ENCODE results near the gene VWA3A.
"Not testable (repeated sequence)": the region's sequence is repeated elsewhere in the genome, so short reads cannot be mapped to it uniquely, and the experiment has no call there.

The VWA3A gene

DNA sequence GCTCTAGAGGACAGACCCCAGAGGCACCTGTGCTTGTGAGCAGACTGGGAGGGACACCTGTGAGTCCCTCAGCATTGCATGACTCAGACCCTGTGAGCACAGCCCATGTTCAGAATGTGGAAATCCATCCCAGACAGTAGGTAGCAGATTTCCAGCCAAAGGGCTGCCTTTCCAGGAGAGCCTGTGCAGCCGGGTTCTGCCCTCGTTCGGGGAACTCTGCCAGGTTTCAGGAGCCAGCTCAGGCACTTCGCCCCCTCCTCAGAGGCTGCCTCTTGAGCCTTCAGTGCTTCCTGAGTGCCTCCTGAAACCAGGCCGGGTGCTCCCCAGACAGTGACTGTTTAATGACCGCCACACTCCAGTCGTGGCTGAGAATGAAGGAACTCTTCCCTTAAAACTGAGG, 46.7 kb downstream of the VWA3A start:
- Histone ChIP-seq H3K4me1 (ENCODE audit: control insufficient read depth, insufficient read depth, low read length) (peaks cover 3% of the 10 kb centered on the region; the same call in 1 of the 2 replicates), H3K27me3 (ENCODE audit: control insufficient read depth, insufficient read depth, low read length) (no peaks in the 10 kb centered on the region), H3K9ac (ENCODE audit: low read depth, low read length) (no peak overlapping the region), H3K9me3 (ENCODE audit: control insufficient read depth, insufficient read depth, low read length) (no peaks in the 10 kb centered on the region), H3K36me3 (ENCODE audit: control insufficient read depth, insufficient read depth, low read length) (no peaks in the 10 kb centered on the region), H3K4me3 (ENCODE audit: low read depth, low read length) (no peak overlapping the region), H3K27ac (ENCODE audit: low read depth, low read length) (no peak overlapping the region)

DNA sequence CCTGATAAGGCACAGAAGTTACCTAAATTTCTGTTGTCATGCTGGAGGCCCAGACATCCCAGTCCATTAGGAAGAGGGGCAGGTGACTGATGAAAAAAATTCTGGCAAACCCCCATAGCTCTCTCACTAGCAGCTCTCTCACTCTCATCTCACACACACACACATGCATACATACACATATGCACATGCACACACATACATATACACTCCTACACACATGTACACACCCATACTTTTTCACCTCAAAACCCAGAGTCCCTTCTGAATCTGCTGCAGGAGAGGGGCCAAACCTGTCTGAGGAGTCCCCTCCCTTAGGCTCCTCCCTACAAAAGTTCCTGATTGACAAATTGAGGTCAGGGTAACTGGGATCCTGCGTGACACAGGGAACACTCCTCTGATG, 47.4 kb downstream of the VWA3A start:
- Histone ChIP-seq H3K4me3 (ENCODE audit: low read depth, low read length) (no peak overlapping the region), H3K9ac (ENCODE audit: low read depth, low read length) (no peak overlapping the region), H3K9me3 (ENCODE audit: control insufficient read depth, insufficient read depth, low read length) (no peaks in the 10 kb centered on the region), H3K27ac (ENCODE audit: low read depth, low read length) (no peak overlapping the region), H3K4me1 (ENCODE audit: control insufficient read depth, insufficient read depth, low read length) (peaks cover 3% of the 10 kb centered on the region; the same call in 1 of the 2 replicates), H3K36me3 (ENCODE audit: control insufficient read depth, insufficient read depth, low read length) (no peaks in the 10 kb centered on the region), H3K27me3 (ENCODE audit: control insufficient read depth, insufficient read depth, low read length) (no peaks in the 10 kb centered on the region)

DNA sequence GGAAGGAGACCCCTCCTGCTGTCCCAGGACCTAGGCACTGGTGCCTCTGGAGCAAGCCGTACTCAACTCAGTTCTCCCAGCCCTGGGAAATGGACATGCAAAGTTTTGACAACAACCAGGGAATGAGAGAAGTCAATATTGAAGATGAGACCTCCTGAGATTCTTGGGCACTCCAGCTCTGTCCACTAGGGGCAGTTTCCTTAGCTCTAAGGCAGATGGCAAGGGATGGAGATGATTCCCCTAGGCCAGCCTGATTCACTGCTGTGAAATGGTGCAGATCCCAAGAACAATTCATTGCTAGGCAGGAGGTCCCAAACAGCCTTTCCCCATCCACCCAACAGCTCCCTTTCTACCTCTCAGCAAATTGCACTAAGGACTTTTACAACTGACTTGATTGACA, 49.4 kb downstream of the VWA3A start:
- Histone ChIP-seq H3K9ac (ENCODE audit: low read depth, low read length) (no peak overlapping the region), H3K4me3 (ENCODE audit: low read depth, low read length) (no peak overlapping the region), H3K27ac (ENCODE audit: low read depth, low read length) (no peak overlapping the region), H3K27me3 (ENCODE audit: control insufficient read depth, insufficient read depth, low read length) (no peaks in the 10 kb centered on the region), H3K4me1 (ENCODE audit: control insufficient read depth, insufficient read depth, low read length) (peaks cover 3% of the 10 kb centered on the region; the same call in 1 of the 2 replicates), H3K36me3 (ENCODE audit: control insufficient read depth, insufficient read depth, low read length) (no peaks in the 10 kb centered on the region), H3K9me3 (ENCODE audit: control insufficient read depth, insufficient read depth, low read length) (no peaks in the 10 kb centered on the region)

DNA sequence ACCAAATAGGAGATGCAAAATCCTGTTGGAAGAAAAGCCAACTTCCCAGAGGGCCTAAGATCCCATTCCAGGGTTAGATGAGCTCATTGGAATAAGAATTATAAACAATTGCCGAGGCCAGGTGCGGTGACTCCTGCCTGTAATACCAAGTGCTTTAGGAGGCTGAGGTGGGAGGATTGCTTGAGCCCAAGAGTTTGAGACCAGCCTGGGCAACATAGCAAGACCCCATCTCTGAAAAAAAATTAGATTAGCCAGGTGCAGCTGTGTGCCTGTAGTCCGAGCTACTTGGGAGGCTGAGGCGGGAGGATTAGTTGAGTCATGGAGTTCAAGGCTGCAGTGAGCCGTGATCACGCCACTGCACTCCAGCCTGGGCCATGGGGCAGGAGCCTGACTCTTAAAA, 52.2 kb downstream of the VWA3A start:
- H3K36me3 ChIP-seq (ENCODE audit: control insufficient read depth, insufficient read depth, low read length): no peaks in the 10 kb centered on the region

DNA sequence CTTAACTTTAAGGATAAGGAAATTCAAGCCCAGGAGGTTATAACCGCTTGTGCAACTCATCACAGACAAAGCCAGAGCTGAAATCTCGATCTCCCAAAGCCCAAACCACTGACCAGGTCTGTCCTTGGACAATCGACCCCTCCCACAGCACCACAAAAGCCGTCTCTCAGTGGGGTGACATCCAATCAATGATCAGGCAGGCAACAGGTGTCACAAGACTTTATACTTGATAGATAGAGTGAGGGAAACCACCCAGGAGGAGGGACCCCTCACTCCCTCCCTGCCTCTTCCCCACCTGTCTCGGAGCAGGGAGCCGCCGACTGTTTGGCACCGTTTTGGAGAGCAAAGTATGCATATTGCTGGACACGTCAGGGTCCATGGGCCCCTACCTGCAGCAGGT, 55.5 kb downstream of the VWA3A start:
- H3K9me3 ChIP-seq (ENCODE audit: control insufficient read depth, insufficient read depth, low read length): no peaks in the 10 kb centered on the region
- H3K27ac ChIP-seq (ENCODE audit: low read depth, low read length): no peak overlapping the region
- no peaks in the 10 kb centered on the region for H3K27me3 ChIP-seq (ENCODE audit: control insufficient read depth, insufficient read depth, low read length)
- H3K36me3 ChIP-seq (ENCODE audit: control insufficient read depth, insufficient read depth, low read length): no peaks in the 10 kb centered on the region
- no peak overlapping the region for H3K4me3 ChIP-seq (ENCODE audit: low read depth, low read length)
- H3K4me1 ChIP-seq (ENCODE audit: control insufficient read depth, insufficient read depth, low read length): no peaks in the 10 kb centered on the region
- no peak overlapping the region for H3K9ac ChIP-seq (ENCODE audit: low read depth, low read length)

More for the DNA sequence above, 52.2 kb downstream of the VWA3A start:
- Histone ChIP-seq H3K9ac (ENCODE audit: low read depth, low read length) (no peak overlapping the region), H3K27ac (ENCODE audit: low read depth, low read length) (no peak overlapping the region), H3K4me3 (ENCODE audit: low read depth, low read length) (no peak overlapping the region), H3K27me3 (ENCODE audit: control insufficient read depth, insufficient read depth, low read length) (no peaks in the 10 kb centered on the region), H3K9me3 (ENCODE audit: control insufficient read depth, insufficient read depth, low read length) (no peaks in the 10 kb centered on the region), H3K4me1 (ENCODE audit: control insufficient read depth, insufficient read depth, low read length) (0 out of 2 replicates have a peak, but pooled peaks cover 3% of the 10 kb centered on the region)

DNA sequence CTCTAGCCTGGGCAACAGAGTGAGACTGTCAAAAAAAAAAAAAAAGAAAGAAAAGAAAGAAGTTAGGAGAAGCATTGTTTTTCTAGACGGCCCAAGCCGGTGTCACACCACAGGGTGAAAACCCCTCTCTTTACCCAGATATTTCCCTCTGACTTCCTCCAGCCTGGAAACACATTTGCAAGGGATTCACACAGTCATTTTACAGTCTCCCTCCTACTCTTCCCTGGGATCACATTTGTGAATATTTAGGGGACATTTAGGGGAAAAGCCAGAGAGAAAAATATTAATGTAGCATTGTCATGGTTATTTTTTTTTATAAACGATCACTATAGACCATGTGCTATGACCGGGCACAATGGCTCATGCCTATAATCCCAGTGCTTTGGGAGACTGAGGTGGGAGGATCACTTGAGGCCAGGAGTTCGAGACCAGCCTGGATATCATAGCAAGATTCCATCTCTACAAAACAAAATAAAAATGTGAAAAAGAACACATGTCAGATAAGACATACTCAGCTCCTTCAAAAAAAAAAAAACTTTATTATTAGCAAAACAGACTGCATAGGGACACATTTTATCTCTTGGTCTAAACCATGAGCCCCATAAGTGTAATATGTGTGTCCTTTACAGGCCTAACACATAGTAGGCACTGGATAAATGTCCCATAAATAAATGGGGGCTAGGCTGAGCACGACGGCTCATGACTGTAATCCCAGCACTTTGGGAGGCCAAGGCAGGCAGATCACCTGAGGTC, 59.1 kb downstream of the VWA3A start:
- Histone ChIP-seq H3K36me3 (ENCODE audit: control insufficient read depth, insufficient read depth, low read length) (no peaks in the 10 kb centered on the region), H3K9me3 (ENCODE audit: control insufficient read depth, insufficient read depth, low read length) (no peaks in the 10 kb centered on the region), H3K4me3 (ENCODE audit: low read depth, low read length) (no peak overlapping the region), H3K27me3 (ENCODE audit: control insufficient read depth, insufficient read depth, low read length) (no peaks in the 10 kb centered on the region), H3K9ac (ENCODE audit: low read depth, low read length) (no peak overlapping the region), H3K4me1 (ENCODE audit: control insufficient read depth, insufficient read depth, low read length) (no peaks in the 10 kb centered on the region), H3K27ac (ENCODE audit: low read depth, low read length) (no peak overlapping the region)

DNA sequence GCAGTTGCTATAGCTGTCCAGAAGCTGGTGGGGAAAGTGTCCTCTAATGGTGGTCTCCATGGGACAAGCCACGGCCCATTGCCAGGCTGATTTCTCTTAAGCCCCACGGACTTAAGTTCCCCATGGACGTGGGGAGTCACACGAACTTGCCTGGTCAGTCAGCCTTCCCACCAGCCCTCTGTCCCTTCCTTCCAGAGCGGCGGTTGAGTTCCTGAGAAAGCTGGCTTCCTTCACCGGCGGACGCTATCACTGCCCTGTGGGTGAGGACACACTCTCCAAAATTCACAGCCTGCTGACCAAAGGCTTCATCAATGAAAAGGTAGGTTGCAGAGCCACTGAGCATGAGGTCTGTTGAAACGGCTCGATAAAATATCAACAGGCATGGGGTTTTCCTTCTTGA, 60.0 kb downstream of the VWA3A start:
- no peaks in the 10 kb centered on the region for H3K4me1 ChIP-seq (ENCODE audit: control insufficient read depth, insufficient read depth, low read length)
- H3K9ac ChIP-seq (ENCODE audit: low read depth, low read length): no peak overlapping the region
- no peaks in the 10 kb centered on the region for H3K36me3 ChIP-seq (ENCODE audit: control insufficient read depth, insufficient read depth, low read length)
- H3K27me3 ChIP-seq (ENCODE audit: control insufficient read depth, insufficient read depth, low read length): no peaks in the 10 kb centered on the region
- H3K27ac ChIP-seq (ENCODE audit: low read depth, low read length): no peak overlapping the region
- H3K4me3 ChIP-seq (ENCODE audit: low read depth, low read length): no peak overlapping the region
- H3K9me3 ChIP-seq (ENCODE audit: control insufficient read depth, insufficient read depth, low read length): no peaks in the 10 kb centered on the region

DNA sequence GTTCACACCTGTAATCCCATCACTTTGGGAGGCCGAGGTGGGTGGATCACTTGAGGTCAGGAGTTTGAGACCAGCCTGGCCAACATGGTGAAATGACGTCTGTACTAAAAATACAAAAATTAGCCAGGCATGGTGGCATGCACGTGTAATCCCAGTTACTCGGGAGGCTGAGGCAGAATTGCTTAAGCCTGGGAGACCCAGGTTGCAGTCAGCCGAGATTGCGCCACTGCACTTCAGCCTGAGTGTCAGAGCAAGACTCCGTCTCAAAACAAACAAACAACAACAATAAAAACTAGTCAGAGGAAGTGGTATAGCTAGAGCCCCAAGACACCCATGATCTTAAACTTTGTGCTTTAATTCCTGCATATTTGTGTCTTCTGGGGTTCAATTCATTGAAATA, 60.7 kb downstream of the VWA3A start:
- not testable (repeated sequence) for H3K36me3 ChIP-seq (ENCODE audit: control insufficient read depth, insufficient read depth, low read length); H3K27me3 ChIP-seq (ENCODE audit: control insufficient read depth, insufficient read depth, low read length); H3K4me1 ChIP-seq (ENCODE audit: control insufficient read depth, insufficient read depth, low read length); H3K4me3 ChIP-seq (ENCODE audit: low read depth, low read length); H3K27ac ChIP-seq (ENCODE audit: low read depth, low read length); H3K9ac ChIP-seq (ENCODE audit: low read depth, low read length); H3K9me3 ChIP-seq (ENCODE audit: control insufficient read depth, insufficient read depth, low read length)

DNA sequence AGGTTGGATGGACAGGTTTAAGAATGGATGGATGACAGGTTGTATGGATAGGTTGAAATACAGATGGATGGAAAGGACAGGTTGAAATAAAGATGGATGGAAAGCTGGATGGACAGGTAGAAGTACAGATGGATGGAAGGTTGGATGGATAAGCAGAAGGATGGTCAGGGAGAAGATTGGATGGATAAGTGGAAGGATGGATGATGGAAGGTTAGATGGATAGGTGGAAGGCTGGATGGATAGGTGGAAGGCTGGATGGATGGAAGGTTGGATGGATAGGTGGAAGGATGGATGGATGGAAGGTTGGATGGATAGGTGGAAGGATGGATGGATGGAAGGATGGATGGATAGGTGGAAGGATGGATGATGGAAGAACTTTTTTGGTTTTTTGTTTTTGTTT, 69.1 kb downstream of the VWA3A start:
- no peak overlapping the region for H3K4me3 ChIP-seq (ENCODE audit: low read depth, low read length)
- no peaks in the 10 kb centered on the region for H3K9me3 ChIP-seq (ENCODE audit: control insufficient read depth, insufficient read depth, low read length)
- peaks cover 36% of the 10 kb centered on the region for H3K27me3 ChIP-seq (ENCODE audit: control insufficient read depth, insufficient read depth, low read length)
- no peaks in the 10 kb centered on the region for H3K36me3 ChIP-seq (ENCODE audit: control insufficient read depth, insufficient read depth, low read length)
- no peak overlapping the region for H3K9ac ChIP-seq (ENCODE audit: low read depth, low read length)
- no peaks in the 10 kb centered on the region for H3K4me1 ChIP-seq (ENCODE audit: control insufficient read depth, insufficient read depth, low read length)
- H3K27ac ChIP-seq (ENCODE audit: low read depth, low read length): no peak overlapping the region

DNA sequence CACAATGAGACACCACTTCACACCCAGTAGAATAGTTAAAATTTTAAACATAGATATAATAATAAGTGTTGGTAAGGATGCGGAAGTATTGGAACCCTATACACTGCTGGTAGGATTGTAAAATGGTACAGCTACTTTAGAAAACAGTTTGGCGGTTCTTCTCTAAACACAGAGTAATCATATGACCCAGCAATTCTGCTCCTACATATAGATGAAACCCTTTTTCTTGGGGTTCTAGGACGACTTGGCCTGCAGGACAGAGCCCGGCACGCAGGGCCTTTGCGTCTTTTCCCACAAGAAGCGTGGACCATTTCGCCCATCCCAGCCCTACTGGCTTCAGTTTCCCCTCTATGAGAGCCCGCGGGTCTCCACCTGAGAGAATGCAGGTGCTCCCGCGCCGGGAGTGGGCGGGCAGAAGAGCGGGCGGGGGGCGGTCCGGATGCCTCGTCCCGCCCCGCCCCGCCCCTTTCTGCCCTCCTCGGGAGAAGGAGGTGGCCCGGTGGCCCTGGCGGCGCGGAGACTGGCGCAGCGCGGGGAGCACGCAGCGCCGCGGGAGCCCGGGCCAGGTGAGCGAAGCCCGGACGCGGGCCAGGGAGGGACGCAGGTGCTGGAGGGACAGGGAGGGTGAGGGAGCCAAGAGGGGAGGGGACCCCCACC, 69.8 kb downstream of the VWA3A start, which contains the start of gene SDR42E2:
Gene SDR42E2, plus strand, starts transcription at position 508 of the 657 bp plus-strand sequence. CDS start 3,077 bp downstream, outside the sequence.
- Histone ChIP-seq H3K9me3 (ENCODE audit: control insufficient read depth, insufficient read depth, low read length) (no peaks in the 10 kb centered on the region), H3K36me3 (ENCODE audit: control insufficient read depth, insufficient read depth, low read length) (no peaks in the 10 kb centered on the region), H3K4me1 (ENCODE audit: control insufficient read depth, insufficient read depth, low read length) (no peaks in the 10 kb centered on the region), H3K9ac (ENCODE audit: low read depth, low read length) (no peak within 1 kb of the TSS), H3K27me3 (ENCODE audit: control insufficient read depth, insufficient read depth, low read length) (peaks cover 36% of the 10 kb centered on the region), H3K27ac (ENCODE audit: low read depth, low read length) (no peak within 1 kb of the TSS), H3K4me3 (ENCODE audit: low read depth, low read length) (peak within 1 kb of the TSS; percentile 66)

DNA sequence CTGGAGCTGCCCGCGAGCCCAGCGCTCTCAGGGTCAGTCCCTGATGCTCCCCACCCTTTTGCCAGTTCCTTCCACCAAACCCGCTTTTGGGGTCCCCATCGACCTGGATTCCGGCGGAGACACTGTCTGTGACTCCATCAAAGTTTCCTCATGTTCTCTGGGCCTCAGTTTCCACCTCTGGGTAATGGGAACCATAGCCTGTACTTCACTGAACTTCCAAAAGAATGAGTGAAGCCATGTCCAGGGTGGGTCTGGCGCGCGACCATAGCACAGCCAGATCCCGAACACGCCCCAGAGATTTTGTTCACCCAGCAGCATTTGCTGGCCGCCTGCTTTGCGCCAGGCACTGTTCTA, 70.3 kb downstream of the VWA3A start:
- H3K4me1 ChIP-seq (ENCODE audit: control insufficient read depth, insufficient read depth, low read length): no peaks in the 10 kb centered on the region
- H3K27ac ChIP-seq (ENCODE audit: low read depth, low read length): no peak overlapping the region
- H3K27me3 ChIP-seq (ENCODE audit: control insufficient read depth, insufficient read depth, low read length): peaks cover 36% of the 10 kb centered on the region
- H3K4me3 ChIP-seq (ENCODE audit: low read depth, low read length): peak overlapping the region; percentile 66
- H3K9ac ChIP-seq (ENCODE audit: low read depth, low read length): no peak overlapping the region
- no peaks in the 10 kb centered on the region for H3K9me3 ChIP-seq (ENCODE audit: control insufficient read depth, insufficient read depth, low read length)
- no peaks in the 10 kb centered on the region for H3K36me3 ChIP-seq (ENCODE audit: control insufficient read depth, insufficient read depth, low read length)

Data from HUES48 (cell line).